Right ventricle myocardium superior (tissue), 1 donor: ENCODE measurements around the gene PCGF3. TPM values are rescaled to one million over a fixed set of nuclear protein-coding genes. Genes with fewer than 3 reads are reported as not detected.
A peak's percentile ranks its signal among the peaks of the same experiment; 100 is the strongest.

Source experiments
- ATAC-seq: fragments of 200-7000 bp; cut with Tn5 transposase; one replicate; pipeline ENCODE4 v1.9.1; 2020; ENCODE audit warnings: mild to moderate bottlenecking; ENCODE audit not compliant: poor library complexity
- DNase-seq: peaks from one replicate; pipeline ENCODE4 v3.0.0-alpha.2; 2020
- intact Hi-C: fragments of 100-400 bp; cut with DNase I; formaldehyde crosslinking; loops from one replicate; pipeline ENCODE4 v1.11.2; 2022
- total RNA-seq: library from RNA; stranded (reverse); fragmentation: NEBNext Ultra II Directional; extraction: Animal tissue kit (Norgen Biotek cat#: 25700); gene quantifications from one replicate; pipeline ENCODE4 v1.2.1, GENCODE V29; 2021
- donor health status: DM: no; HTN: yes; CAD: no; lungs with severe emphysema.

The PCGF3 gene
- total RNA-seq, 1 donor from 2014 or later = 20.8 TPM

- DNase-seq = no peak
- no peak for ATAC-seq
Observed at GRCh38 chr4:712916-713632, 7.4 kb downstream of the PCGF3 start.

GRCh38 chr4:714087-714486 lies 8.5 kb downstream of the PCGF3 start:
- intact Hi-C loops = no loop called here
- no peak for ATAC-seq
- DNase-seq = no peak

More at GRCh38 chr4:712916-713632, 7.4 kb downstream of the PCGF3 start:
- intact Hi-C loops = no loop called here

- DNase-seq (no peak), ATAC-seq (peak; percentile 68)
- intact Hi-C loops = no loop called here
Observed at GRCh38 chr4:717601-718320, 12.1 kb downstream of the PCGF3 start.

GRCh38 chr4:718460-718859 lies 12.8 kb downstream of the PCGF3 start:
- DNase-seq (no peak), ATAC-seq (no peak)
- intact Hi-C loops = no loop called here

GRCh38 chr4:720111-720860 lies 14.7 kb downstream of the PCGF3 start:
- ATAC-seq (no peak), DNase-seq (no peak)
- intact Hi-C loops = no loop called here

- DNase-seq (no peak), ATAC-seq (no peak)
- intact Hi-C loops = no loop called here
Observed at GRCh38 chr4:721261-722168, 15.9 kb downstream of the PCGF3 start.

GRCh38 chr4:722169-722725 lies 16.6 kb downstream of the PCGF3 start:
- no peak for ATAC-seq
- DNase-seq = no peak
- intact Hi-C loops = no loop called here

- DNase-seq (no peak), ATAC-seq (no peak)
- intact Hi-C loops = no loop called here
Observed at GRCh38 chr4:722851-723360, 17.3 kb downstream of the PCGF3 start.

GRCh38 chr4:723751-724530 lies 18.3 kb downstream of the PCGF3 start:
- intact Hi-C loops = no loop called here
- ATAC-seq (no peak), DNase-seq (no peak)

GRCh38 chr4:725391-726234 lies 20.0 kb downstream of the PCGF3 start:
- ATAC-seq (no peak), DNase-seq (no peak)
- intact Hi-C loops = no loop called here

GRCh38 chr4:726235-726787 lies 20.7 kb downstream of the PCGF3 start:
- no peak for ATAC-seq

GRCh38 chr4:726838-727237 lies 21.2 kb downstream of the PCGF3 start:
- ATAC-seq (no peak), DNase-seq (peak; percentile 22)
- intact Hi-C loops = no loop called here

More at GRCh38 chr4:726235-726787, 20.7 kb downstream of the PCGF3 start:
- intact Hi-C loops = no loop called here
- DNase-seq = peak; percentile 38

GRCh38 chr4:727576-727975 lies 21.9 kb downstream of the PCGF3 start:
- no peak for ATAC-seq

GRCh38 chr4:729336-730315 lies 24.0 kb downstream of the PCGF3 start:
- peak; percentile 11 for DNase-seq
- intact Hi-C loops = no loop called here
- no peak for ATAC-seq

More at GRCh38 chr4:727576-727975, 21.9 kb downstream of the PCGF3 start:
- intact Hi-C loops = no loop called here
- peak; percentile 12 for DNase-seq

- DNase-seq (peak; percentile 24), ATAC-seq (no peak)
- intact Hi-C loops = no loop called here
Observed at GRCh38 chr4:730511-730910, 24.9 kb downstream of the PCGF3 start.
